Stimulated activated CD8-positive, alpha-beta memory T cell treated with anti-CD3 and anti-CD28 coated beads, Interleukin-12 subunit alpha, Interleukin-12 subunit beta, amount 100 ng/mL, for 4 hours (primary cell): ENCODE data around the gene TBX4.

Source experiments
- DNase-seq: peaks from one replicate; pipeline ENCODE4 v3.0.0-alpha.2; 2020; ENCODE audit warnings: low read depth

TBX4 gene

GRCh38 chr17:61412860-61413660, 39.2 kb upstream of the TBX4 start:
- DNase-seq: no peak

DNA sequence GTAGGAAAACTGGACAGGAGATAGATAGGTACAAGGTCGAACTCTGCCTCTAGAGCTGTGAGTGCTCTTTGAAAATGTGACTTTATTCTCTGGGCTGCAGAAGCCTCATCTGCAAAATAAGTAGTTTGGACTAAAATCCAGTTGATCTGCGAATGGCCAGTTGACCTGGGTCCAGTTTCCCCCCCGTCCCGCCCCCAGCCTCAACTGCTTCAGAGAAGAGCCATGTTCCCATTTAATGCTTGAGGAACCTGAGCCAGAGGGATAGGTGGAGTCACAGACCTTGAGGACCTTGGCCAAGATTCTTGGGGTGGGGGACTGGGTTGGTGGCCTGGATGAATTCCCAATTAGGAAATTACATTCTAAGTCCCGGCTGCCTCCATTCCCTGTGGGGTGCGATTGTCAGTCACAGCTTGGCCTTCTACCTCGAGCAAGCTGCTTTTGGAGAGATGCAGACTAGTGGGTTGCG, 38.5 kb upstream of the TBX4 start:
- DNase-seq: no peak

DNA sequence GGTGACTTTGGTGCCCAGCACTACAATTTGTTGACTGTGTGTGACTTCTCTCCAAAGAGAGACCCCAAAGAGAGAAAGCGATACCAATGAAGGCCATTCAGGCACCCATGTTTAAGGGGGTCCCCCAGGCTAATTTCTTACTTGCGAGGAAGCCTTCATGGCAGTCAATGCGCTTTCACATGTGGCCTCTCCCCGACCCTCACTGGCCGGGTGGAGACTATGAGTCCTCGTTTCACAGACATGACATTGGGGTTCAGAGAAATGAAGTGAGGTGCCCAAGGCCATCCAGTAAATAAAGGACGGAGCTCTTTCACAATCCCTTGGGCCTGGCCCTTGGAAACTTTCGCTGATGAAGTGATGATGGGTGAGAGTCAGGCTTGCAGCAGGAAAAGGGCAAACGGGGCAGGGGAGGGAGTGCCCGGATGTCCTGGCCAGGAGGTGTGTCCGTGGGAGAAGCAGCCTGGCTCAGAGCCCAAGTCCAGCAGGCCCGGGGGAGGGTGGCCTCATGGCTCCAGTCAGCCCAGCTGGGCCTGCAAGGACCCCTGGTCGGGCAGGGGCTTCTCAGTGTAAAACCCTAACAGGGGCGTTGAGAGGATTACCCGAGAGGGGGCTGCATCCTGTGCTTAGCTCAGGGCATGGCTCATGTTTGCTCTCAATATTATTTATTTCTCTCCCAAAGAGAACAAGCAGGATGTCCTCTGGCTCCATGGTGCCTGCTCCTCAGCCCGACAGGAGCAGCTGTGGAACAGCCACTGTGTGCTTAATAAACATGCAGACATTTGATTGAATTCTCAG, 37.9 kb upstream of the TBX4 start:
- DNase-seq: no peak

GRCh38 chr17:61414936-61415251, 37.3 kb upstream of the TBX4 start:
- DNase-seq: no peak

GRCh38 chr17:61415374-61416210, 36.6 kb upstream of the TBX4 start:
- DNase-seq: no peak

- no peak for DNase-seq
Measured at GRCh38 chr17:61416211-61416539, 36.0 kb upstream of the TBX4 start.

DNA sequence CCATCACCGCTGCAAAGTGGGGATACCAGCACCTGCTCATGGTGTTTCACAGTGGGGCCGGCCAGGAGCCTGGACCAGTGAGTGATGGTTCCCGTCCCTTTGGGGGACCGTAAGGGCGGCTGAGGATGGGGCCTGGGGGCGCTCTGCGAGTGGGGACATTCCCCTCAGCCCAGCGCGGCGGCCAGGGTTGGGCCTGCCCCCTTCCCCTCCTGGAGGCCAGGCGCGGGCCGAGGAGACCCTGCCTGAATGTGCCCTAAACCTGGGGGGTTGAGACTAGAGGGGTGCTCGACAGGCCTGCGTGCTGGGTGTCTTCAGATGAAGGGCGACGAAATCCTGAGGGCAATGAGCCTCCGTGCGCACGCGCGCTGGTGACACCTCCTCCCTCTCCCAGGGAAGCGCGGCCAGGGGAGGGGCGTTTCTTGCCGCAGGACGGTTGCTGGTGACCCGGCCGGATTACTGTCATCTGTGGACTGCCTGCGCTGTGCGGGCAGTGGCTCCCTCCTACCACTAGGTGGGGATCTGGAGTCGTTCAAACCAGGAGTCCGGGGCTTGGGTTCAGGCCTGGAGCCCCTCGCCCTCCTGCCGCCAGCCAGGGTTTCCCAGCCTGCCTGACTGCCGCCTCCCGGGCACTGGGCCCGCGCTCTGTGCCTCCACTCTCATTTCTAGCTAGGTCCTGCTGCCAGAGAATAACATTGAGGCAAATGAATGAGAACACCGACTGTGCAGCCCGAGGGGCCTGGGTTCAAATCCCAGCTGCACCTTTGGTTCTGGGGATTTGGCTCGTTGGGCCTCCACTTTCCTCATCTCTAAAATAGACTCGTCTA, 35.5 kb upstream of the TBX4 start:
- DNase-seq: no peak

DNA sequence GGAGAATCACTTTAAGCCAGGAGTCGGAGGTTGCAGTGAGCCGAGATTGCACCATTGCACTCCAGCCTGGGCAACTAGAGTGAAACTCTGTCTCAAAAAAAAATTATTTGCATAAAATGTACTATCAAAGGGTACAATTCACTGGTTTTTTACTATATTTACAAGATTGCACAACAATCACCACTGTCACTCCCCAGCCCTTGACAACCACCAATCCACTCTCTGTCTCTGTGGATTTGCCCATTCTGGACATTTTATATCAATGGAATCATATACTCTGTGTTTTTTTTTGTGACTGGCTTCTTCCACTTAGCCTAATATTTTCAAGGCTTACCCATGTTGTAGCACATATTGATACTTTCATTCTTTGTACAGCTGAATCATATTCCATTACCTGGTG, 33.8 kb upstream of the TBX4 start:
- no peak for DNase-seq

DNA sequence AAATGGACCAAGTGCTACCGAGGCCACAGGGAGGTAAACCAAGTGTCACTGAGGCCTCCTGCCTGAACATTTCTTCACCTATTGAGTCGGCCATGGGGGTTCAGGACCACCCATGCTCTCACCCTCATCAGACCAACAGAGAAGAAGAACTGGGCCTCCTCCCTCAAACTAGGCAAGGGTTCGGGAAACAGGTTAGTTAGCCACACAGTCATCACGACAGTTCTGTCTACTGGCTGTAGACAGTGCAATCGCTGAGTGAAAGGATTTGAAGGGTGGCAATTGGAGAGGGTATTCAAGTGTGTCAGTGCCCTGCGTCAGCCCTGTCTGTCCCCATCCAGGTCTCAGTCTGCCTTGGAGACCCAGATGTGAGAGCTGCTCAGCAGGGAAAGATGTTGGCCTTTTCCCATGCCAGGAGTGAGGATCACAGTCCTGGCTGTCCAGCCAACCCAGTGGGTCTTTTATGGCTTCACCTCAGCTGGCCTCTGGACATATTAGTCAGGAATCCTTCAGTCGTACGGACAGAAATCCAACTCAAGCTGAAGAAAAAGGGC, 32.7 kb upstream of the TBX4 start:
- no peak for DNase-seq

DNA sequence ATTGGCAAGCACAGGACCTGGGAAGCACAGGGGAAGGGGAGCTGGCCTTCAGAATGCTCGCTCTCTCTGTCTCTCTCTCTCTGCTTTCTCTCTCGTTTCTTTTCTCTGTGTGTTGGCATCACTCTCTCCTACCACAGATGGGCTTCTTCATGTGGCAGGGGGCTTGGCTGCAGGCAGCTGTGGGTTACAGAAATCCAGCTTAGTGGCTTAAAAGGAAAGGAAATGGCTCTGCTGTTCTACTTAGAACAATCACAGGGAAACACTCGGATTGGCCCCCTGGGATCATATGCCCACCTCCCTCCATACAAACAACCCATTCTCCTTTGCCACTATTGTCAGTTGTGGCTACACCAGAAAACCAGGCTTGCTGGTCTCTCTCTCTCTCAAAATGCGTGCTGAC, 32.2 kb upstream of the TBX4 start:
- DNase-seq: no peak

DNA sequence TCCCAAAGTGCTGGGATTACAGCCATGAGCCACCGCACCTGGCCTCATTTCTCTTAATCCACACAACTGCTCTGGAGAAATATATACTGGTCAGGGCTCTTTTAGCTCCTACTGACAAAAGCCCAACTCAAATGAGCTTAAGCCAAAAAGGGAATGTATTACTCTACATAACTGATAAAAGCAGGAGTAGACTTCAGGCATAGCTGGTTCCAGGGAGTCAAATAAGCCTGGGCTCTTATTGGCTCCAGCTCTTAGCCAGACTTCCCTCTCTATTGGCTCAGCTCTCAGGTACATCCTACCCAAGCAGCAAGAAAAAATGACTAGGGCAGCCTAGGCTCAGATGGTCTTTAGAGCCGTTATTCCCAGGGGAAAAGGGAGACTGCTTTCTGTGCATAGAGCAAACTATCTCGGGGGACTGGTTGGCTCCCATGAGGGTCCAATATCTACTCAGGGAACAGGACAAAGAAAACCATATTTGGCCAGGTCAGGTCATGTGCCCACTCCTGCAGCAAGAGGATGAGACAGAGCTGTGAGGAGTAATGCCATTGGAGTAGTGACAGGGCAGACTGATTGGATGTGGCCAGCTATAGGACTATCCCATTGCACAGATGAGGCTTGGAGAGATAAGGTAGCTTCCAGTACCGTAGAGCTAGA, 31.4 kb upstream of the TBX4 start:
- no peak for DNase-seq

GRCh38 chr17:61421460-61421859, 30.8 kb upstream of the TBX4 start:
- DNase-seq: no peak

- DNase-seq: no peak
Measured at GRCh38 chr17:61422116-61422799, 30.0 kb upstream of the TBX4 start.

DNA sequence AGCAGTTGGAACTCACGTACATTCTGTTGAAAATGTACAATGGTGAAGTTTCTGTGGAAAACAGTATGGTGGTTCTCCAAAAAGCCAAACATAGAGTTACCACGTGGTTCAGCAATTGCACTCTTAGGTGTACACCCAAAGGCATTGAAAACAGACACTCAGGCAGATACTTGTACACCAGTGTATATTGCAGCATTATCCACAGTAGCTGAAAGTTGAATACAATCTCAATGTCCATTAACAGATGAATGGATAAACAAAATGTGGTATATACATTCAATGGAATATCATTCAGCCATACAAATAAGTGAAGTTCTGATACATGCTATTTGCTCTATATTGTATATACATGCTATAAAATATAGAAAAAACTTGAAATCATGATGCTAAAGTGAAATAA, 29.4 kb upstream of the TBX4 start:
- DNase-seq: no peak

GRCh38 chr17:61423967-61424649, 28.1 kb upstream of the TBX4 start:
- no peak for DNase-seq

DNA sequence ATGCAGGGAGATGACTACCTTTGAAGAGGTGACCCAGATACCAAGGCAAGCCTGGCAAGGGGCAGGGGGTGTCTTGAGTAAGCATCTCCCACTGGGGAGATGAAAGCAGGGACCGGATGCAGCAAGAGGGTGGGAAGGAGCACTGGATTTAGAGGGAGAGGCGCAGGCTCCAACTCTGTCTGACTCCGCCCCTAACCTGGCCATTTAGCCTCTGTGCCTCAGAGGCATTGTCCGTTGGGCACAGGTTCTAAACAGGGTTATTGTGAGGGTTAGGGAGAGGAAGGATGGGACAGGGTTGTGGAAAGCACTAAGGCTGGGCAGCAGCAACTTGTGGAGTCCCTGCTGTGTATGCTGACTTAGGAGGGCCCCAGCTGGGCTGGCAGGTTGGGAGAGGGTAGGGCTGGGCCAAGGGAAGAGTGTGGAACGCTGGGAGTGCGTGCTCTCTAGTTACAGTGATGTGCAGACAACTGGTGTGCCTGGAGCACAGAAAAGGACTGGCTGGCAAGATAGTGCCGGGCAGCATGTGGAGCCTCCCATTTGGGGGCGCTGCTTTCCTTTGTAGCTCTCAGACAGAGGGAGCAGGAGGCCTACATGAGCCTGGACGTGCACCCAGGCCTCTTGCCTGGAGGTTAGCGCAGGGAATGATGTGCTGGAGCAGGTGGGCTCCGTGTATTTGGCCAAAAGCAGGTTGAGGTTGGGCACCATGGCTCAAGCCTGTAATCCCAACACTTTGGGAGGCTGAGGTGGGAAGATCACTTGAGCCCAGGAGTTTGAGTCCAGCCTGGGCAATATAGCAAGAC, 26.3 kb upstream of the TBX4 start:
- DNase-seq: no peak

GRCh38 chr17:61426482-61427304, 25.5 kb upstream of the TBX4 start:
- DNase-seq: no peak

- DNase-seq: no peak
Measured at GRCh38 chr17:61427567-61427966, 24.7 kb upstream of the TBX4 start.
